ENCODE data around the gene LYST.

DNA sequence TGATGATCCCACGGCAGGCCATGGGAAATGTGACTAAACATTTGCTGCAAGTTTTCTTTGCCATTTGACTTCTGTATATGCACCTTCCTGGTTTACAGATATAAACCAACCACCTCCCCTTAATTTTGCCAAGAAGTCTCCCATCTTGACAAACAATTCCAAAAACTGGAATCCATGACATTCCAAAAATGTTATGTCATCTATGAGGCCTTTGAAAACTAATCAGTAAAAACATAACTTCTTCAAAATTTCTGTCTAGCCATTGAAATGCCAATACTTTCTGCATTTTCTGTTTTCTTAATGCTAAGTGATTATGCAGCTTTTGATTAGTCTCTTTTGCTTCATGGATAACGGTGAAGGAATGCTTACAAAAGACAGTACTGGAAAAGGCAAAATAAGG is 84.1 kb downstream of the LYST start:
- TF ChIP-seq, protein P1, sequence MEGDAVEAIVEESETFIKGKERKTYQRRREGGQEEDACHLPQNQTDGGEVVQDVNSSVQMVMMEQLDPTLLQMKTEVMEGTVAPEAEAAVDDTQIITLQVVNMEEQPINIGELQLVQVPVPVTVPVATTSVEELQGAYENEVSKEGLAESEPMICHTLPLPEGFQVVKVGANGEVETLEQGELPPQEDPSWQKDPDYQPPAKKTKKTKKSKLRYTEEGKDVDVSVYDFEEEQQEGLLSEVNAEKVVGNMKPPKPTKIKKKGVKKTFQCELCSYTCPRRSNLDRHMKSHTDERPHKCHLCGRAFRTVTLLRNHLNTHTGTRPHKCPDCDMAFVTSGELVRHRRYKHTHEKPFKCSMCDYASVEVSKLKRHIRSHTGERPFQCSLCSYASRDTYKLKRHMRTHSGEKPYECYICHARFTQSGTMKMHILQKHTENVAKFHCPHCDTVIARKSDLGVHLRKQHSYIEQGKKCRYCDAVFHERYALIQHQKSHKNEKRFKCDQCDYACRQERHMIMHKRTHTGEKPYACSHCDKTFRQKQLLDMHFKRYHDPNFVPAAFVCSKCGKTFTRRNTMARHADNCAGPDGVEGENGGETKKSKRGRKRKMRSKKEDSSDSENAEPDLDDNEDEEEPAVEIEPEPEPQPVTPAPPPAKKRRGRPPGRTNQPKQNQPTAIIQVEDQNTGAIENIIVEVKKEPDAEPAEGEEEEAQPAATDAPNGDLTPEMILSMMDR (IDR thresholded peaks at IDR 0.05), result no peak
- TF ChIP-seq EP300 (IDR thresholded peaks at IDR 0.05), result no peak
- no peak for TF ChIP-seq POLR2A (IDR thresholded peaks at IDR 0.05)
- TF ChIP-seq POLR2AphosphoS5 (IDR thresholded peaks at IDR 0.05), result no peak

All from stomach (tissue), 4 donors.